ENCODE results near the gene SLC30A3. TPM values are rescaled to one million over a fixed set of nuclear protein-coding genes. Genes with fewer than 3 reads are reported as not detected.

SLC30A3 gene
- total RNA-seq, 1 experiment from 2014 or later = not detected

DNA sequence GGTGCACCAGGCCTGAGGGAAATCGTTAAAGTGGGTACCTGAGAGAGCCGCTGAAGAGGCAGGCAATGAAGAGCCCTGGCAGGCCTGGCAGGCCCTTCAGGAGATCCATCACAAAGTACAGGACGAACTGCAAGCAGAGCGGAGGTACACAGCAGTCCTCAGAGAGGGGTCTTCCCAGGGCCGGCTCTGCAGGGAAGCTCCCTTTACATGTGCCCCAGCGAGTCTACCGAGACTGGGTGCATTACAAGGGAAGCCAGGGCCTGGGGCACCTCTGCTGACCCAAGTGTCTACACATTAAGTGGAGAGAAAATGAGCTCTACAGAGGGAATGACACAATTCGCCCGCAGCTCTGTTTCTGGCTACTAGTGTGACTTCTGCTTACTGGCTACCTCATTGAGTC, 59.1 kb downstream of the SLC30A3 start:
- TF ChIP-seq, protein P1, sequence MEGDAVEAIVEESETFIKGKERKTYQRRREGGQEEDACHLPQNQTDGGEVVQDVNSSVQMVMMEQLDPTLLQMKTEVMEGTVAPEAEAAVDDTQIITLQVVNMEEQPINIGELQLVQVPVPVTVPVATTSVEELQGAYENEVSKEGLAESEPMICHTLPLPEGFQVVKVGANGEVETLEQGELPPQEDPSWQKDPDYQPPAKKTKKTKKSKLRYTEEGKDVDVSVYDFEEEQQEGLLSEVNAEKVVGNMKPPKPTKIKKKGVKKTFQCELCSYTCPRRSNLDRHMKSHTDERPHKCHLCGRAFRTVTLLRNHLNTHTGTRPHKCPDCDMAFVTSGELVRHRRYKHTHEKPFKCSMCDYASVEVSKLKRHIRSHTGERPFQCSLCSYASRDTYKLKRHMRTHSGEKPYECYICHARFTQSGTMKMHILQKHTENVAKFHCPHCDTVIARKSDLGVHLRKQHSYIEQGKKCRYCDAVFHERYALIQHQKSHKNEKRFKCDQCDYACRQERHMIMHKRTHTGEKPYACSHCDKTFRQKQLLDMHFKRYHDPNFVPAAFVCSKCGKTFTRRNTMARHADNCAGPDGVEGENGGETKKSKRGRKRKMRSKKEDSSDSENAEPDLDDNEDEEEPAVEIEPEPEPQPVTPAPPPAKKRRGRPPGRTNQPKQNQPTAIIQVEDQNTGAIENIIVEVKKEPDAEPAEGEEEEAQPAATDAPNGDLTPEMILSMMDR (IDR thresholded peaks at IDR 0.05; ENCODE audit: unreplicated experiment) = no peak
- no peak for DNase-seq (ENCODE audit: unreplicated experiment)
- Mint-ChIP-seq H3K4me1 (ENCODE audit: insufficient read depth, unreplicated experiment) (peaks cover 4% of the 10 kb centered on the region), H3K9me3 (ENCODE audit: unreplicated experiment) (no peaks in the 10 kb centered on the region), H3K27ac (ENCODE audit: low read depth, unreplicated experiment) (no peak overlapping the region), H3K4me3 (ENCODE audit: unreplicated experiment) (no peak overlapping the region), H3K36me3 (ENCODE audit: insufficient read depth, unreplicated experiment) (peaks cover 60% of the 10 kb centered on the region), H3K27me3 (ENCODE audit: insufficient read depth, unreplicated experiment) (no peaks in the 10 kb centered on the region)
- intact Hi-C loops (cut with micrococcal nuclease) = no loop called here
- CTCF ChIA-PET = no interaction called here
- POLR2A ChIA-PET = no interaction called here
- no TSS peak for BruUV-seq (replicated peaks)

Other genes starting within 250 kb of the SLC30A3 start
- 118 and 138 TPM in 2 replicates for gene TMEM214, start 230.1 kb downstream of the SLC30A3 start, total RNA-seq (2022)
- gene AGBL5, start 211.4 kb downstream of the SLC30A3 start, total RNA-seq (2022) = 18.9 and 22.7 TPM in 2 replicates
- 257 and 340 TPM in 2 replicates for gene OST4, start 191.4 kb downstream of the SLC30A3 start, total RNA-seq (2022)
- gene EMILIN1, start 184.4 kb downstream of the SLC30A3 start, total RNA-seq (2022) = 0.20 and 0.21 TPM in 2 replicates
- gene KHK, start 176.3 kb downstream of the SLC30A3 start, total RNA-seq (2022) = 1.7 and 2.6 TPM in 2 replicates
- gene CGREF1, start 143.9 kb downstream of the SLC30A3 start, total RNA-seq (2022) = 10.9 and 12.9 TPM in 2 replicates
- not detected in 2 replicates for gene ABHD1, start 139.2 kb downstream of the SLC30A3 start, total RNA-seq (2022)
- 55.1 and 68.5 TPM in 2 replicates for gene PREB, start 128.4 kb downstream of the SLC30A3 start, total RNA-seq (2022)
- not detected in 2 replicates for gene PRR30, start 123.6 kb downstream of the SLC30A3 start, total RNA-seq (2022)
- not detected in 2 replicates for gene TCF23, start 114.0 kb downstream of the SLC30A3 start, total RNA-seq (2022)
- 115 and 122 TPM in 2 replicates for gene ATRAID, start 51.0 kb downstream of the SLC30A3 start, total RNA-seq (2022)
- gene SLC5A6, start 50.8 kb downstream of the SLC30A3 start, total RNA-seq (2022) = 25.9 and 26.9 TPM in 2 replicates
- 59.5 and 66.5 TPM in 2 replicates for gene CAD, start 45.7 kb downstream of the SLC30A3 start, total RNA-seq (2022)
- not detected in 2 replicates for gene DNAJC5G, start 12.4 kb upstream of the SLC30A3 start, total RNA-seq (2022)
- gene TRIM54, start 19.4 kb upstream of the SLC30A3 start, total RNA-seq (2022) = not detected in 2 replicates
- 7.9 and 9.5 TPM in 2 replicates for gene UCN, start 45.4 kb upstream of the SLC30A3 start, total RNA-seq (2022)
- gene MPV17, start 60.0 kb upstream of the SLC30A3 start, total RNA-seq (2022) = 104 and 114 TPM in 2 replicates
- 47.5 and 47.8 TPM in 2 replicates for gene GTF3C2, start 93.7 kb upstream of the SLC30A3 start, total RNA-seq (2022)
- gene EIF2B4, start 107.3 kb upstream of the SLC30A3 start, total RNA-seq (2022) = 42.7 and 50.1 TPM in 2 replicates
- 101 and 125 TPM in 2 replicates for gene SNX17, start 107.6 kb upstream of the SLC30A3 start, total RNA-seq (2022)
- gene ZNF513, start 117.7 kb upstream of the SLC30A3 start, total RNA-seq (2022) = 14.8 and 16.2 TPM in 2 replicates
- gene PPM1G, start 146.5 kb upstream of the SLC30A3 start, total RNA-seq (2022) = 85.7 and 123 TPM in 2 replicates
- 79.5 and 97.3 TPM in 2 replicates for gene NRBP1, start 165.6 kb upstream of the SLC30A3 start, total RNA-seq (2022)
- 4.1 and 6.9 TPM in 2 replicates for gene KRTCAP3, start 179.3 kb upstream of the SLC30A3 start, total RNA-seq (2022)
- gene IFT172, start 226.7 kb upstream of the SLC30A3 start, total RNA-seq (2022) = 20.6 and 22.3 TPM in 2 replicates
- 0.79 and 1.1 TPM in 2 replicates for gene FNDC4, start 232.2 kb upstream of the SLC30A3 start, total RNA-seq (2022)
- not detected in 2 replicates for gene GCKR, start 233.8 kb upstream of the SLC30A3 start, total RNA-seq (2022)